ENCODE data around the gene MAPK1. TPM values are rescaled to one million over a fixed set of nuclear protein-coding genes. Genes with fewer than 3 reads are reported as not detected.

The MAPK1 gene
- total and polyA plus RNA-seq, 2 donors (not counting 1 experiment from before 2014, with no cell fraction given) = 53.8 to 133 TPM

DNA sequence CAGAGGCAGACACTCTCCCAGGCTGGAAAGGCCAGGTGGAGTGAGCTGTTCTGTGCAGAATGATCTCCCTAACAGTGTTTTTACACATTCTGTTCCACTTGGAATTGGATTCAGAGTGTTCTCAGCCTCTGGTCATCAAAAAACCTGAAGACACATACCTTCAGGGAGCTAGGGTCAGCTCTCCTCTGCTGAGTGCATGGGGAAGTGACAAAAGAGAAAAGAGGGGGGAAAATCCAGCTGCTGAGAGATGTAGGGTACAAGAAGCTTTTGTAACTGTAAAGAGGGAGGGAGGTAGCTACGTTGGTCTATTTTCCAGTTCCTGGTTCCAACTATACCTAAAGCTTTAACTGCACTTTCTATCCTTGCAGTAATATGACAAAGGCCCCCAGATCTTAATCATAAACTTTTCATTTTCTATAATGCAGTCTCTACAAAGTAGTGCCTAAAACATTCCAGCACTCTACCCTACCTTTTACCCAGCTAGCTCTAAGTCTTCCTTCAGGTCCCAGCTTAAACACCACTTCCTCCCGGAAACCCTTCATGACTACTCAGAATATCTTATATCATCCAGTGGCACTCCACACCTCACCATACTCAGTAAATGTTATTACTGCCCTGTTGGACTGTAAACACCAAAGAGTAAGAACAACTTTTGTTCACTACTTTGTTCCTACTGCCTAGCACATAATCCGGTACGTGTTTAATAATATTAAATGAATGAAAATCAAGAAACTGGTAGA, 9.2 kb downstream of the MAPK1 start:
- no peak for DNase-seq (ENCODE audit: low read depth in 2 of 2)
- peaks cover 2% of the 10 kb centered on the region for H3K4me1 ChIP-seq (ENCODE audit: control insufficient read depth, extremely low read depth, insufficient read depth, low read length)
- TF ChIP-seq, protein P1, sequence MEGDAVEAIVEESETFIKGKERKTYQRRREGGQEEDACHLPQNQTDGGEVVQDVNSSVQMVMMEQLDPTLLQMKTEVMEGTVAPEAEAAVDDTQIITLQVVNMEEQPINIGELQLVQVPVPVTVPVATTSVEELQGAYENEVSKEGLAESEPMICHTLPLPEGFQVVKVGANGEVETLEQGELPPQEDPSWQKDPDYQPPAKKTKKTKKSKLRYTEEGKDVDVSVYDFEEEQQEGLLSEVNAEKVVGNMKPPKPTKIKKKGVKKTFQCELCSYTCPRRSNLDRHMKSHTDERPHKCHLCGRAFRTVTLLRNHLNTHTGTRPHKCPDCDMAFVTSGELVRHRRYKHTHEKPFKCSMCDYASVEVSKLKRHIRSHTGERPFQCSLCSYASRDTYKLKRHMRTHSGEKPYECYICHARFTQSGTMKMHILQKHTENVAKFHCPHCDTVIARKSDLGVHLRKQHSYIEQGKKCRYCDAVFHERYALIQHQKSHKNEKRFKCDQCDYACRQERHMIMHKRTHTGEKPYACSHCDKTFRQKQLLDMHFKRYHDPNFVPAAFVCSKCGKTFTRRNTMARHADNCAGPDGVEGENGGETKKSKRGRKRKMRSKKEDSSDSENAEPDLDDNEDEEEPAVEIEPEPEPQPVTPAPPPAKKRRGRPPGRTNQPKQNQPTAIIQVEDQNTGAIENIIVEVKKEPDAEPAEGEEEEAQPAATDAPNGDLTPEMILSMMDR (conservative IDR thresholded peaks at IDR 0.05 in 1 of 2, IDR thresholded peaks at IDR 0.05 in 1 of 2; ENCODE audit: low read depth in 1 of 2, low read length in 2 of 2) = no peak
- no peak for TF ChIP-seq EZH2 (IDR thresholded peaks at IDR 0.05; ENCODE audit: low read length, missing control alignments)
- no peak overlapping the region for H3K9ac ChIP-seq (ENCODE audit: insufficient read depth, low read length)
- no peak overlapping the region for H3K27ac ChIP-seq (ENCODE audit: insufficient read depth, low read length)
- no peaks in the 10 kb centered on the region for H3K27me3 ChIP-seq (ENCODE audit: control insufficient read depth, insufficient read depth, low read length)
- H3K4me2 ChIP-seq (ENCODE audit: extremely low read depth, insufficient read depth, low read length) = peak overlapping the region; percentile 7
- H2AFZ ChIP-seq (ENCODE audit: low read length) = no peak overlapping the region
- no peaks in the 10 kb centered on the region for H3K9me3 ChIP-seq (ENCODE audit: control insufficient read depth, insufficient read depth, low read depth, low read length)
- H3K4me3 ChIP-seq (replicated peaks in 1 of 4; ENCODE audit: control extremely low read depth in 1 of 4, insufficient read depth in 1 of 4, low read depth in 3 of 4, low read length in 4 of 4) = no peak overlapping the region
- peaks cover 4% of the 10 kb centered on the region for H4K20me1 ChIP-seq (ENCODE audit: control insufficient read depth, extremely low read depth, insufficient read depth, low read length)
- H3K79me2 ChIP-seq (ENCODE audit: control insufficient read depth, insufficient read depth, low read length) = peaks cover 95% of the 10 kb centered on the region
- H3K36me3 ChIP-seq (ENCODE audit: control insufficient read depth, insufficient read depth, low read length) = no peaks in the 10 kb centered on the region

DNA sequence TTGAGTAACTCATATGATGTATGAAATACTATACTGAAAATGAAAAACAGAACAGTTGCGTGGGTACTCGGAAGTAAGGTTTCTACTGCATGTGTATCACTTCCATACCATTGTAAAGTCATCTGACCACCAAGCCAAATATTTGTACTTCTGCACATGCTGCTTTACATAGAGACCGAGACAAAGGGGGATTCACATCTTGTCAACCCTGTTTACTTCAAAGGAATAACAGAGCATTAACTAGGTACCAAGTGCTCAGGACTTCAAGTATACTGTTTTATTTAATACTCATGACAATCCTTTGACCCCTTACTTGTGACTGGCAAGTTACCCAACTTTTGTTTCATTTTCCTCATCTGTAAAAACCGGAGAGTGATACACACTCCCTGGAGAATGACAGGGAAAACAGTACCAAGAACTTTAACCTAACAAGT, 9.9 kb downstream of the MAPK1 start:
- H3K79me2 ChIP-seq (ENCODE audit: control insufficient read depth, insufficient read depth, low read length) = peaks cover 93% of the 10 kb centered on the region
- no peaks in the 10 kb centered on the region for H3K9me3 ChIP-seq (ENCODE audit: control insufficient read depth, insufficient read depth, low read depth, low read length)
- H2AFZ ChIP-seq (ENCODE audit: low read length) = no peak overlapping the region
- H3K4me1 ChIP-seq (ENCODE audit: control insufficient read depth, extremely low read depth, insufficient read depth, low read length) = peaks cover 2% of the 10 kb centered on the region
- H3K4me2 ChIP-seq (ENCODE audit: extremely low read depth, insufficient read depth, low read length) = peak overlapping the region; percentile 7
- peaks cover 4% of the 10 kb centered on the region for H4K20me1 ChIP-seq (ENCODE audit: control insufficient read depth, extremely low read depth, insufficient read depth, low read length)
- TF ChIP-seq EZH2 (IDR thresholded peaks at IDR 0.05; ENCODE audit: low read length, missing control alignments) = no peak
- TF ChIP-seq, protein P1 (conservative IDR thresholded peaks at IDR 0.05 in 1 of 2, IDR thresholded peaks at IDR 0.05 in 1 of 2; ENCODE audit: low read depth in 1 of 2, low read length in 2 of 2) = no peak
- H3K27ac ChIP-seq (ENCODE audit: insufficient read depth, low read length) = no peak overlapping the region
- H3K27me3 ChIP-seq (ENCODE audit: control insufficient read depth, insufficient read depth, low read length) = no peaks in the 10 kb centered on the region
- no peak for DNase-seq (ENCODE audit: low read depth in 2 of 2)
- no peak overlapping the region for H3K9ac ChIP-seq (ENCODE audit: insufficient read depth, low read length)
- H3K36me3 ChIP-seq (ENCODE audit: control insufficient read depth, insufficient read depth, low read length) = no peaks in the 10 kb centered on the region
- no peak overlapping the region for H3K4me3 ChIP-seq (replicated peaks in 1 of 4; ENCODE audit: control extremely low read depth in 1 of 4, insufficient read depth in 1 of 4, low read depth in 3 of 4, low read length in 4 of 4)

DNA sequence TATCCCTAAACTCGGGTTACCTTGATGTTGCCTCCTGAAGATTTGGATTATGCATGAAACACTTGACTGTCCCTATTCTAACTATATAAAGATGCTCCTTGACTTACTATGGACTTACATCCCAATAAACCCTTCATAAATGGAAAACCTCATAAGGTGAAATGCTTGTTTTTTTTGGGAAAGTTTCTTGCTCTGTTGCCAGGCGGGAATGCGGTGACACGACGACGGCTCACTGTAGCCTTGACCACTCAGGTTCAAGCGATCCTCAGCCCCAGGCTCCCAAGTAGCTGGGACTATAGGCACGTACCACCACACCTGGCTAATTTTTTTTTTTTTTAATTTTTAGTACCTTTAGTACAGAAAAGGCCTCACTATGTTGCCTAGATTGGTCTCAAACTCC, 10.6 kb downstream of the MAPK1 start:
- Histone ChIP-seq H2AFZ (ENCODE audit: low read length) (no peak overlapping the region), H3K4me2 (ENCODE audit: extremely low read depth, insufficient read depth, low read length) (no peak overlapping the region), H3K9ac (ENCODE audit: insufficient read depth, low read length) (no peak overlapping the region), H3K4me1 (ENCODE audit: control insufficient read depth, extremely low read depth, insufficient read depth, low read length) (peaks cover 2% of the 10 kb centered on the region), H3K4me3 (replicated peaks in 1 of 4; ENCODE audit: control extremely low read depth in 1 of 4, insufficient read depth in 1 of 4, low read depth in 3 of 4, low read length in 4 of 4) (no peak overlapping the region), H3K27me3 (ENCODE audit: control insufficient read depth, insufficient read depth, low read length) (no peaks in the 10 kb centered on the region), H3K27ac (ENCODE audit: insufficient read depth, low read length) (no peak overlapping the region), H3K9me3 (ENCODE audit: control insufficient read depth, insufficient read depth, low read depth, low read length) (no peaks in the 10 kb centered on the region), H3K79me2 (ENCODE audit: control insufficient read depth, insufficient read depth, low read length) (peaks cover 93% of the 10 kb centered on the region), H3K36me3 (ENCODE audit: control insufficient read depth, insufficient read depth, low read length) (no peaks in the 10 kb centered on the region), H4K20me1 (ENCODE audit: control insufficient read depth, extremely low read depth, insufficient read depth, low read length) (peaks cover 4% of the 10 kb centered on the region)
- no peak for DNase-seq (ENCODE audit: low read depth in 2 of 2)
- TF ChIP-seq EZH2 (IDR thresholded peaks at IDR 0.05; ENCODE audit: low read length, missing control alignments) = no peak
- TF ChIP-seq, protein P1 (conservative IDR thresholded peaks at IDR 0.05 in 1 of 2, IDR thresholded peaks at IDR 0.05 in 1 of 2; ENCODE audit: low read depth in 1 of 2, low read length in 2 of 2) = no peak

All from fibroblast of lung (primary cell).